ENCODE results near the gene TICAM1. TPM values are rescaled to one million over a fixed set of nuclear protein-coding genes. Genes with fewer than 3 reads are reported as not detected.
A peak's percentile ranks its signal among the peaks of the same experiment; 100 is the strongest.

Gene TICAM1
- total and polyA plus RNA-seq, 2 donors (not counting 1 experiment from before 2014, with no cell fraction given): 0.65 to 4.1 TPM

- no peak overlapping the region for H2AFZ ChIP-seq (ENCODE audit: low read length)
- no peaks in the 10 kb centered on the region for H4K20me1 ChIP-seq (ENCODE audit: control insufficient read depth, extremely low read depth, insufficient read depth, low read length)
- no peak overlapping the region for H3K9ac ChIP-seq (ENCODE audit: insufficient read depth, low read length)
- H3K79me2 ChIP-seq (ENCODE audit: control insufficient read depth, insufficient read depth, low read length): peaks cover 3% of the 10 kb centered on the region
- H3K36me3 ChIP-seq (ENCODE audit: control insufficient read depth, insufficient read depth, low read length): peaks cover 20% of the 10 kb centered on the region
- no peaks in the 10 kb centered on the region for H3K27me3 ChIP-seq (ENCODE audit: control insufficient read depth, insufficient read depth, low read length)
- no peak overlapping the region for H3K27ac ChIP-seq (ENCODE audit: insufficient read depth, low read length)
- H3K9me3 ChIP-seq (ENCODE audit: control insufficient read depth, insufficient read depth, low read depth, low read length): no peaks in the 10 kb centered on the region
- DNase-seq (ENCODE audit: low read depth in 2 of 2): no peak
- TF ChIP-seq EZH2 (IDR thresholded peaks at IDR 0.05; ENCODE audit: low read length, missing control alignments) (no peak), CTCF (conservative IDR thresholded peaks at IDR 0.05 in 1 of 2, IDR thresholded peaks at IDR 0.05 in 1 of 2; ENCODE audit: low read depth in 1 of 2, low read length in 2 of 2) (no peak)
- H3K4me1 ChIP-seq (ENCODE audit: control insufficient read depth, extremely low read depth, insufficient read depth, low read length): peaks cover 2% of the 10 kb centered on the region
- H3K4me2 ChIP-seq (ENCODE audit: extremely low read depth, insufficient read depth, low read length): no peak overlapping the region
- H3K4me3 ChIP-seq (replicated peaks in 1 of 4; ENCODE audit: control extremely low read depth in 1 of 4, insufficient read depth in 1 of 4, low read depth in 3 of 4, low read length in 4 of 4): no peak overlapping the region
Observed at GRCh38 chr19:4817467-4818277, 13.8 kb downstream of the TICAM1 start.

GRCh38 chr19:4816950-4817278, 14.6 kb downstream of the TICAM1 start:
- Histone ChIP-seq H3K9ac (ENCODE audit: insufficient read depth, low read length) (no peak overlapping the region), H3K27ac (ENCODE audit: insufficient read depth, low read length) (no peak overlapping the region), H4K20me1 (ENCODE audit: control insufficient read depth, extremely low read depth, insufficient read depth, low read length) (no peaks in the 10 kb centered on the region), H3K4me1 (ENCODE audit: control insufficient read depth, extremely low read depth, insufficient read depth, low read length) (peaks cover 2% of the 10 kb centered on the region), H3K4me2 (ENCODE audit: extremely low read depth, insufficient read depth, low read length) (no peak overlapping the region), H3K36me3 (ENCODE audit: control insufficient read depth, insufficient read depth, low read length) (peaks cover 20% of the 10 kb centered on the region), H2AFZ (ENCODE audit: low read length) (no peak overlapping the region), H3K4me3 (replicated peaks in 1 of 4; ENCODE audit: control extremely low read depth in 1 of 4, insufficient read depth in 1 of 4, low read depth in 3 of 4, low read length in 4 of 4) (no peak overlapping the region), H3K9me3 (ENCODE audit: control insufficient read depth, insufficient read depth, low read depth, low read length) (no peaks in the 10 kb centered on the region), H3K27me3 (ENCODE audit: control insufficient read depth, insufficient read depth, low read length) (no peaks in the 10 kb centered on the region), H3K79me2 (ENCODE audit: control insufficient read depth, insufficient read depth, low read length) (no peaks in the 10 kb centered on the region)
- no peak for TF ChIP-seq EZH2 (IDR thresholded peaks at IDR 0.05; ENCODE audit: low read length, missing control alignments)
- no peak for TF ChIP-seq CTCF (conservative IDR thresholded peaks at IDR 0.05 in 1 of 2, IDR thresholded peaks at IDR 0.05 in 1 of 2; ENCODE audit: low read depth in 1 of 2, low read length in 2 of 2)
- no peak for DNase-seq (ENCODE audit: low read depth in 2 of 2)

GRCh38 chr19:4816202-4816949, 15.1 kb downstream of the TICAM1 start:
- Histone ChIP-seq H3K9me3 (ENCODE audit: control insufficient read depth, insufficient read depth, low read depth, low read length) (no peaks in the 10 kb centered on the region), H3K27ac (ENCODE audit: insufficient read depth, low read length) (peak overlapping the region; percentile 32), H3K4me2 (ENCODE audit: extremely low read depth, insufficient read depth, low read length) (no peak overlapping the region), H3K4me1 (ENCODE audit: control insufficient read depth, extremely low read depth, insufficient read depth, low read length) (peaks cover 2% of the 10 kb centered on the region), H3K27me3 (ENCODE audit: control insufficient read depth, insufficient read depth, low read length) (no peaks in the 10 kb centered on the region), H3K4me3 (replicated peaks in 1 of 4; ENCODE audit: control extremely low read depth in 1 of 4, insufficient read depth in 1 of 4, low read depth in 3 of 4, low read length in 4 of 4) (no peak overlapping the region), H3K79me2 (ENCODE audit: control insufficient read depth, insufficient read depth, low read length) (no peaks in the 10 kb centered on the region), H2AFZ (ENCODE audit: low read length) (no peak overlapping the region), H3K36me3 (ENCODE audit: control insufficient read depth, insufficient read depth, low read length) (peaks cover 20% of the 10 kb centered on the region), H4K20me1 (ENCODE audit: control insufficient read depth, extremely low read depth, insufficient read depth, low read length) (no peaks in the 10 kb centered on the region), H3K9ac (ENCODE audit: insufficient read depth, low read length) (no peak overlapping the region)
- TF ChIP-seq EZH2 (IDR thresholded peaks at IDR 0.05; ENCODE audit: low read length, missing control alignments) (no peak), CTCF (conservative IDR thresholded peaks at IDR 0.05 in 1 of 2, IDR thresholded peaks at IDR 0.05 in 1 of 2; ENCODE audit: low read depth in 1 of 2, low read length in 2 of 2) (no peak)
- no peak for DNase-seq (ENCODE audit: low read depth in 2 of 2)
